Cardiac septum (tissue), 1 donor: Measurements from ENCODE around the gene RBMX. TPM values are rescaled to one million over a fixed set of nuclear protein-coding genes. Genes with fewer than 3 reads are reported as not detected.
"Not testable (repeated sequence)": the region's sequence is repeated elsewhere in the genome, so short reads cannot be mapped to it uniquely, and the experiment has no call there.

Experiments
- DNase-seq: peaks from one replicate; pipeline ENCODE4 v3.0.0-alpha.2; 2020; ENCODE audit warnings: low spot score
- intact Hi-C: fragments of 100-400 bp; cut with DNase I; formaldehyde crosslinking; loops from one replicate; pipeline ENCODE4 v1.14.0; 2022
- long read RNA-seq: library from polyadenylated mRNA; unstranded; transcript quantifications from one replicate; pipeline ENCODE4 v2.0.0, GENCODE V29; 2021
- total RNA-seq: library from RNA; stranded (reverse); fragmentation: NEBNext Ultra II Directional; extraction: Animal tissue kit (Norgen Biotek cat#: 25700); gene quantifications from one replicate; pipeline ENCODE4 v1.2.1, GENCODE V29; 2021
- donor health status: DM: no; HTN: no; CAD: no.

Gene RBMX
- total RNA-seq: 92.7 TPM
- long read RNA-seq, transcript RBMX-201 (9 exons, 2,012 nt): major isoform, 84 of 127 reads
- long read RNA-seq, partial matches to known transcripts: 7 of 127 reads
- long read RNA-seq, other reads (novel, unspliced or antisense): 35 of 127 reads

- intact Hi-C loops: no loop called here
- DNase-seq: peak; percentile 94
These were observed at the start of gene RBMX for GRCh38 chrX:136880452-136881013. TSS of gene RBMX (minus strand) at chrX:136880725. CDS start at chrX:136879427, 1,298 bp downstream.

GRCh38 chrX:136921438-136921837 is 40.9 kb upstream of the RBMX start:
- intact Hi-C loops, DNase-seq: not testable (repeated sequence)

- no peak for DNase-seq
- intact Hi-C loops: no loop called here
These were observed 39.5 kb upstream of the RBMX start for GRCh38 chrX:136920001-136920400.

GRCh38 chrX:136916827-136917226 is 36.3 kb upstream of the RBMX start:
- no peak for DNase-seq
- intact Hi-C loops: no loop called here

- intact Hi-C loops, DNase-seq: not testable (repeated sequence)
These were observed 31.1 kb upstream of the RBMX start for GRCh38 chrX:136911661-136912060.

- intact Hi-C loops: no loop called here
- no peak for DNase-seq
These were observed 30.7 kb upstream of the RBMX start for GRCh38 chrX:136911253-136911652.

GRCh38 chrX:136910565-136911035 is 30.1 kb upstream of the RBMX start:
- DNase-seq: no peak
- intact Hi-C loops: no loop called here

- intact Hi-C loops: no loop called here
- DNase-seq: peak; percentile 80
These were observed 29.4 kb upstream of the RBMX start for GRCh38 chrX:136909706-136910564.

GRCh38 chrX:136909119-136909705 is 28.7 kb upstream of the RBMX start:
- intact Hi-C loops: no loop called here

GRCh38 chrX:136907621-136908020 is 27.1 kb upstream of the RBMX start:
- DNase-seq: no peak
- intact Hi-C loops: no loop called here

More at GRCh38 chrX:136909119-136909705, 28.7 kb upstream of the RBMX start:
- peak; percentile 89 for DNase-seq

GRCh38 chrX:136906921-136907510 is 26.5 kb upstream of the RBMX start:
- no peak for DNase-seq
- intact Hi-C loops: no loop called here

GRCh38 chrX:136904067-136904466 is 23.5 kb upstream of the RBMX start:
- intact Hi-C loops, DNase-seq: not testable (repeated sequence)

- DNase-seq, intact Hi-C loops: not testable (repeated sequence)
These were observed 19.5 kb upstream of the RBMX start for GRCh38 chrX:136900071-136900470.

- intact Hi-C loops: no loop called here
These were observed 18.7 kb upstream of the RBMX start for GRCh38 chrX:136899221-136899620.

GRCh38 chrX:136898752-136899151 is 18.2 kb upstream of the RBMX start:
- DNase-seq, intact Hi-C loops: not testable (repeated sequence)

More at GRCh38 chrX:136899221-136899620, 18.7 kb upstream of the RBMX start:
- DNase-seq: no peak

- DNase-seq: no peak
- intact Hi-C loops: no loop called here
These were observed 15.8 kb upstream of the RBMX start for GRCh38 chrX:136896121-136896914.

- DNase-seq: no peak
- intact Hi-C loops: no loop called here
These were observed 11.9 kb upstream of the RBMX start for GRCh38 chrX:136892412-136892811.

- DNase-seq, intact Hi-C loops: not testable (repeated sequence)
These were observed 10.1 kb upstream of the RBMX start for GRCh38 chrX:136890596-136890995.

- intact Hi-C loops: no loop called here
- no peak for DNase-seq
These were observed 8.7 kb upstream of the RBMX start for GRCh38 chrX:136889269-136889668.
